Lower leg skin (tissue), 3 donors: ENCODE results near the gene SHISA5.
"Not testable (repeated sequence)": the region's sequence is repeated elsewhere in the genome, so short reads cannot be mapped to it uniquely, and the experiment has no call there.

Source experiments
- POLR2A ChIP-seq, 2 donors: fragments of 450-650 bp; IDR thresholded peaks; one replicate each; pipeline ENCODE4 v1.6.1; 2016 to 2017; ENCODE audit warnings: antibody characterized with exemption in 2 of 2, mild to moderate bottlenecking in 1 of 2, moderate library complexity in 1 of 2
- TF ChIP-seq, protein P1 (sequence below), 3 donors: fragments of 450-650 bp; IDR thresholded peaks; one replicate each; pipeline ENCODE4 v1.5.1; 2016; ENCODE audit warnings: antibody characterized with exemption in 3 of 3, mild to moderate bottlenecking in 3 of 3, moderate library complexity in 2 of 3

DNA sequence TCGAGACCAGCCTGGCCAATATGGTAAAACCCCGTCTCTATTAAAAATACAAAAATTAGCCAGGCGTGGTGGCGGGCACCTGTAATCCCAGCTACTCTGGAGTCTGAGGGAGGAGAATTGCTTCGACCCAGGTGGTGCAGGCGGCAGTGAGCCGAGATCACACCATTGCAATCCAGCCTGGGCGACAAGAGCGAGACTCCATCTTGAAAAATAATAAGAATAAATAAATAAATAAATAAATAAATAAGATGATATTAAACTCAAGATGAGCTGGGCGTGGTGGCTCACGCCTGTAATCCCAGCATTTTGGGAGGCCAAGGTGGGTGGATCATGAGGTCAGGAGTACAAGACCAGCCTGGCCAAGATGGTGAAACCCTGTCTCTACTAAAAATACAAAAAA, 23.1 kb downstream of the SHISA5 start:
- TF ChIP-seq POLR2A (IDR thresholded peaks at IDR 0.05), result not testable (repeated sequence)
- TF ChIP-seq, protein P1, sequence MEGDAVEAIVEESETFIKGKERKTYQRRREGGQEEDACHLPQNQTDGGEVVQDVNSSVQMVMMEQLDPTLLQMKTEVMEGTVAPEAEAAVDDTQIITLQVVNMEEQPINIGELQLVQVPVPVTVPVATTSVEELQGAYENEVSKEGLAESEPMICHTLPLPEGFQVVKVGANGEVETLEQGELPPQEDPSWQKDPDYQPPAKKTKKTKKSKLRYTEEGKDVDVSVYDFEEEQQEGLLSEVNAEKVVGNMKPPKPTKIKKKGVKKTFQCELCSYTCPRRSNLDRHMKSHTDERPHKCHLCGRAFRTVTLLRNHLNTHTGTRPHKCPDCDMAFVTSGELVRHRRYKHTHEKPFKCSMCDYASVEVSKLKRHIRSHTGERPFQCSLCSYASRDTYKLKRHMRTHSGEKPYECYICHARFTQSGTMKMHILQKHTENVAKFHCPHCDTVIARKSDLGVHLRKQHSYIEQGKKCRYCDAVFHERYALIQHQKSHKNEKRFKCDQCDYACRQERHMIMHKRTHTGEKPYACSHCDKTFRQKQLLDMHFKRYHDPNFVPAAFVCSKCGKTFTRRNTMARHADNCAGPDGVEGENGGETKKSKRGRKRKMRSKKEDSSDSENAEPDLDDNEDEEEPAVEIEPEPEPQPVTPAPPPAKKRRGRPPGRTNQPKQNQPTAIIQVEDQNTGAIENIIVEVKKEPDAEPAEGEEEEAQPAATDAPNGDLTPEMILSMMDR (IDR thresholded peaks at IDR 0.05), result not testable (repeated sequence)
